ENCODE data around the gene CACNB4. TPM values are rescaled to one million over a fixed set of nuclear protein-coding genes. Genes with fewer than 3 reads are reported as not detected.

The CACNB4 gene
- total and polyA plus RNA-seq, 10 of the 15 experiments (the other 5 are each of a cell fraction or from before 2014, with no cell fraction given), result 2.0 to 21.6 (median 9.3) TPM

GRCh38 chr2:152084076-152084475 lies 14.8 kb downstream of the CACNB4 start:
- intact Hi-C loops (cut with micrococcal nuclease; ENCODE audit: unreplicated experiment), result no loop called here
- no peak overlapping the region for H3K4me3 ChIP-seq
- 42% methylated on average over 6 of the region's 6 CpGs for WGBS (ENCODE audit: insufficient coverage, insufficient replicate concordance, low lambda C conversion rate, missing lambda C conversion rate)
- no peaks in the 10 kb centered on the region for H3K36me3 ChIP-seq (ENCODE audit: control insufficient read depth in 2 of 2, insufficient read depth in 2 of 2, low read length in 1 of 2)
- no peak overlapping the region for H2AFZ ChIP-seq (ENCODE audit: control insufficient read depth, low read depth, low read length)
- ChIA-PET POLR2A (no interaction called here), SMC1A (ENCODE audit: uncharacterized antibody, unreplicated experiment) (interaction anchor here (0.6 to 1.3 kb wide), 2 partner anchors 36 to 399 kb away, joined by 3 read pairs; no protein-coding TSS in a partner anchor), RAD21 (ENCODE audit: unreplicated experiment) (no interaction called here), CTCF (no interaction called here)
- no peak; the same call in 2 of the 3 replicates for ATAC-seq
- peaks cover 1% of the 10 kb centered on the region; the same call in 1 of the 2 replicates for H3K4me1 ChIP-seq (ENCODE audit: control insufficient read depth, insufficient read depth, low read length)
- BruUV-seq (replicated peaks), result no TSS peak
- no peak overlapping the region for H3K27ac ChIP-seq (ENCODE audit: control insufficient read depth, insufficient read depth)
- DNase-seq (ENCODE audit: low read depth, low spot score), result no peak
- in situ Hi-C loops (cut with MboI), result no loop called here
- no peaks in the 10 kb centered on the region for H4K20me1 ChIP-seq (ENCODE audit: control insufficient read depth, insufficient read depth)
- no peaks in the 10 kb centered on the region for H3K9me3 ChIP-seq (replicated peaks; ENCODE audit: control insufficient read depth, insufficient read depth, low read length)
- no peak for FAIRE-seq
- no peaks in the 10 kb centered on the region; a peak in 1 of 4 replicates for H3K27me3 ChIP-seq (replicated peaks in 1 of 2; ENCODE audit: control insufficient read depth in 2 of 2, insufficient read depth in 2 of 2, low read length in 1 of 2)
- TF ChIP-seq ZNF274 (IDR thresholded peaks at IDR 0.05; ENCODE audit: insufficient read depth, insufficient read length) (no peak), MTA2 (IDR thresholded peaks at IDR 0.05; ENCODE audit: low read depth) (no peak), NFYA (IDR thresholded peaks at IDR 0.05; ENCODE audit: borderline replicate concordance, low read depth, low read length) (no peak), MYB (IDR thresholded peaks at IDR 0.05; ENCODE audit: borderline replicate concordance, low read depth, low read length) (no peak), IKZF2 (IDR thresholded peaks at IDR 0.05) (no peak), RB1 (IDR thresholded peaks at IDR 0.05; ENCODE audit: borderline replicate concordance) (no peak), E2F4 (IDR thresholded peaks at IDR 0.05; ENCODE audit: low read depth, low read length) (no peak)
- no peaks in the 10 kb centered on the region for H3K79me2 ChIP-seq (ENCODE audit: control insufficient read depth, insufficient read depth, low read length)
- no peak overlapping the region for H3K9ac ChIP-seq (ENCODE audit: control insufficient read depth, insufficient read depth, low read length)
- H3K4me2 ChIP-seq (ENCODE audit: control insufficient read depth, insufficient read depth), result no peak overlapping the region
